Retinal pigment epithelial cell (primary cell): ENCODE data around the gene INCENP.

Experiments used
- DNase-seq: peaks from one replicate; pipeline ENCODE4 v3.0.0-alpha.2; 2010; ENCODE audit warnings: low read depth
- H3K4me3 ChIP-seq: 2 replicates; pipeline ENCODE4 v1.5.1; 2011; ENCODE audit warnings: mild to moderate bottlenecking, low read length, control low read depth, moderate library complexity
- CTCF ChIP-seq: conservative IDR thresholded peaks from 2 replicates; pipeline ENCODE4 v1.5.1; 2011; ENCODE audit warnings: low read depth, low read length, control low read depth, inconsistent platforms

Gene INCENP

DNA sequence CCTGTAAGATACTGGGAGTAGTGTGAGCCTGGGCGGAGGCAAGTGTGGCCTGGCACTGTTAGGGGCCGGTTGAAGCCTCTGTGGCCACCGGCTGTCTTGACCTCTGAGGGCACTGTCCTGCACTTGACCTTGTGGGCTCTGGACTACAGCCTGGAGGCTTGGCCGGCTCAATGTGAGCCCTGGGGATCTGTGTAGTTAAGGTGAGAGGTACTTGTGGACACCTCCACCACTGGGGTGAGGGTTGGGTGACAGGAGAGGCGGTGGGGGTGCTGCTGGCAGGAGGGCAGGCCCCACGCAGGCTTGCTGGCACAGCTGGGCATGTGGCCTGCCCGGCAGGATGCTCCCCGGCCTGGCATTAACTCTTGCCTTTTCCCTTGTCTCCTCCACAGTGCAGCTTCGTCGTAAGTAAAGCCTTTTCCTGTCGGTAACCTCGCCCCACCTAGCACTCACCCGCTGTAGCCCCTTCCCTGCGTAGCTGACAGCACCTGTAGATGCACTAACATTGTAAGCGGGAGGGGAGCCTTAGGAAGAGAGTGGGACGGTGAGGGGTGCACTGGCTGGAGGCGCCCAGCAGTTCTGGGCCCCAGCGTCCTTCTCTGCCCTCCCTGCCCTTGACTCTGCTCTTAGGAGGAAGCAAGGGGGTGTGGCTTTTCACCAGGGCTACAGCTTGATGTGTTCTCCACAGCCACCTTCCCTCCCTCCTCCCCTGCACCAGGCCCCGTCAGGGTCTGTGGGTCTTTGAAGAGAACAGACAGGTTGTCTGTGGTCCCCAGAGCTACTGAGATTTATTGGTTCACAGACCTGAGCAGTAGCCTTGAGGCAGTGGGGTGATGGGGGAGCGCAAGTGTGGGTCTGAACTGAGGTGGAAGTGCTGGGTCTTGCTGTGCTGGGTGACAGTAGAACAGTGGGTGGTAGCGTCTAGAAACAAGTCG is 17.6 kb downstream of the INCENP start:
- DNase-seq = no peak
- TF ChIP-seq CTCF = no peak
- no peak overlapping the region for H3K4me3 ChIP-seq

GRCh38 chr11:62142043-62142375 is 18.2 kb downstream of the INCENP start:
- TF ChIP-seq CTCF = no peak
- H3K4me3 ChIP-seq = no peak overlapping the region
- no peak for DNase-seq

DNA sequence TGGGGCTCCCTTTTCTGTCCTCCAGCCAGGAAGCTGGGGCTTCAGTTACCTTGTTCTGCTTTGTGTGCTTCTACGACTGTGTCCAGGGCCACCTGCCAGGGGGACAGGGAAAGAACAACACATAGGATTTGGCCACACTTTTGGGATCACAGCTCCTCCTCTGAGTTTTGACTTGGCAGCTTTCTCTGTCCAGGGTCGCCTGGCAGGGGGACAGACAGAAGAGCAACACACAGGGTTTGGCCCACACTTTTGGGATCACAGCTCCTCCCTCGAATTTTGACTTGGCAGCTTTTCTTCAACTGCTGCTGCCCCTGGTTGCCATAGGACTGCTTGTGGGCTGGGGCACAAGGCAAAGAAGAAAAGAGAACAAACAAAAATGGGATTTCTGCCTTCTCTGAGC is 19.1 kb downstream of the INCENP start:
- TF ChIP-seq CTCF = no peak
- no peak for DNase-seq
- no peak overlapping the region for H3K4me3 ChIP-seq

- no peak overlapping the region for H3K4me3 ChIP-seq
- DNase-seq = no peak
- peak; percentile 41 for TF ChIP-seq CTCF
These were observed 19.9 kb downstream of the INCENP start for GRCh38 chr11:62143727-62144126.

DNA sequence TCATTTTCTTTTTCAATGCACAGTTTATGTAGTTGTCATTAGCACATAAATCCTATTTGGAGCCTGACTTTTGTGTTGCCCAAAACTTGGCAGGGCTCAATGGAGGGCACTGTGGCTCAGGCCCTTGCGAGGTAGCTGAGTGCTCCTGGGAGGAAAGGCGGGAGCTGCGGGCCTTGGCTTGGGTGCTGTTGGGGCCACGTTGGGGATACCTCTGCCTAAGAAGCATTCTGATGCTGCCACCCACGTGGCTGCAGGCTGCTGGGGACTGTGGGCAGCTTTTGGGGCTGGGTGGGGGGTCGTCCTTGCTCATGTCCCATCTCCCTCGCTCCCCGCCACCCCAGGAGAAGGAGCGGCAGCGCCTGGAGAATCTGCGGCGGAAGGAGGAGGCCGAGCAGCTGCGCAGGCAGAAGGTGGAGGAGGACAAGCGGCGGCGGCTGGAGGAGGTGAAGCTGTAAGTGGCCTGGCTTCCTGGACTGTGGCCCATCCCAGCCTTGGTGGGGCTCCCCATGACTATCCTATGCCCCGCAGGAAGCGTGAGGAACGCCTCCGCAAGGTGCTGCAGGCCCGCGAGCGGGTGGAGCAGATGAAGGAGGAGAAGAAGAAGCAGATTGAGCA is 20.9 kb downstream of the INCENP start:
- H3K4me3 ChIP-seq = no peak overlapping the region
- no peak for TF ChIP-seq CTCF
- DNase-seq = no peak

DNA sequence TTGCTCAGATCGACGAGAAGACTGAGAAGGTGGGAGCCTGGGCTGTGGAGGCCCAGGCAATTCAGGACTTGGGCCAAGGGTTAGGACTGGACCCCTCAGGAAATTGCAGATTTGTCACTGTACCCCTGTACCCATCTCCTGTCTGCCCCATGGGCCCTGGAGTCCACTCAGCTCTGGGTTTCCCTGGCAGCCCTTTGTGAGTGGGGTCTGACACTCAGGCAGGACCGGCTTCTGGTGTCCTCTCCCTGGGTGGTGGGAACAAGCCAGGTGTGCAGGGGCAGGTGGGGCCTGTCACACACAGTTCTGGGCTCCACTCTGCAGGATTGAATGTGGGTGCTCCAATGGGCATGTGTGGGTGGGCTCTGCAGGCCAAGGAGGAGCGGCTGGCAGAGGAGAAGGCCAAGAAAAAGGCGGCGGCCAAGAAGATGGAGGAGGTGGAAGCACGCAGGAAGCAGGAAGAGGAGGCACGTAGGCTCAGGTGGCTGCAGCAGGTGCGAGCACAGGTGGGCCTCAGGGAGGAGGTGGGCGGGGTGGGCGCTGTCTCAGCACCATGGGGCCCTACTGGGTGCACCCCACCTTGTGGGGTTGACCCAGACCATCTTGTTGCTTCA is 21.6 kb downstream of the INCENP start:
- no peak for DNase-seq
- no peak for TF ChIP-seq CTCF
- H3K4me3 ChIP-seq = no peak overlapping the region
